HepG2 (cell line): ENCODE data around the gene FGF14. TPM values are rescaled to one million over a fixed set of nuclear protein-coding genes. Genes with fewer than 3 reads are reported as not detected.

Source experiments
- ATAC-seq: fragments of 200-7000 bp; cut with Tn5 transposase; 3 replicates; pipeline ENCODE4 v1.9.1; 2020; ENCODE audit warnings: mild to moderate bottlenecking, moderate library complexity
- BruUV-seq: library from RNA; stranded (reverse); fragments of 400-500 nt; replicated peaks from 2 replicates; lab custom pipeline; 2021; lab: Mats Ljungman, UMichigan
- CTCF ChIA-PET: fragments of 300-600 bp; formaldehyde crosslinking; extraction: SDS; loops from one replicate; lab custom pipeline; 2021; ENCODE audit warnings: low total read pairs, inconsistent platforms, low intra/inter-chr PET ratio; lab: Yijun Ruan, JAX
- POLR2A ChIA-PET: fragments of 350-600 bp; sonication (Branson Sonifier 250); formaldehyde crosslinking; loops from one replicate; lab custom pipeline; 2020; ENCODE audit warnings: antibody characterized with exemption, inconsistent platforms; lab: Yijun Ruan, JAX
- DNase-seq: peaks from one replicate; pipeline ENCODE4 v3.0.0-alpha.2; 2015; ENCODE audit warnings: low spot score
- FAIRE-seq: peaks from 3 replicates; lab custom pipeline; 2011; peaks lifted over from hg19 to GRCh38; lab: Jason Lieb, UNC
- H2AFZ ChIP-seq: one replicate; pipeline ENCODE4 v1.6.1; 2011; ENCODE audit warnings: low read length, inconsistent platforms
- H3K27ac ChIP-seq: fragments of 300-600 bp; 3 replicates; pipeline ENCODE4 v1.8.0; 2011; ENCODE audit warnings: mixed run types, mild to moderate bottlenecking, mixed read lengths, low read length, inconsistent platforms; ENCODE audit not compliant: insufficient read depth; ENCODE audit errors: extremely low read length
- H3K27me3 ChIP-seq, 2 experiments: fragments of 200-600 bp in 1 of 2; 2 replicates in 1 of 2; 3 replicates in 1 of 2; pipeline versions ENCODE4 v1.6.0 to v1.8.0; 2011; ENCODE audit warnings: low read length in 2 of 2, mild to moderate bottlenecking in 2 of 2, moderate library complexity in 2 of 2, inconsistent platforms in 1 of 2; ENCODE audit not compliant: insufficient read depth in 2 of 2, control insufficient read depth in 1 of 2
- H3K36me3 ChIP-seq, 2 experiments: fragments of 200-600 bp in 1 of 2; replicated peaks in 1 of 2; 2 replicates in 1 of 2; 3 replicates in 1 of 2; pipeline versions ENCODE4 v1.5.1 to v1.8.0; 2011; ENCODE audit warnings: low read length in 2 of 2, inconsistent platforms in 1 of 2; ENCODE audit not compliant: insufficient read depth in 2 of 2, control insufficient read depth in 1 of 2
- H3K4me1 ChIP-seq: 2 replicates; pipeline ENCODE4 v1.5.1; 2012; ENCODE audit warnings: low read length, inconsistent platforms; ENCODE audit not compliant: insufficient read depth
- H3K4me2 ChIP-seq: 2 replicates; pipeline ENCODE4 v1.6.0; 2011; ENCODE audit warnings: low read depth, low read length, inconsistent platforms
- H3K4me3 ChIP-seq, 3 experiments: fragments of 200-600 bp in 1 of 3; sonication (generic), shearing (Covaris generic) in 1 of 3; replicated peaks in 1 of 3; 2 replicates each; pipeline ENCODE4 v1.5.1; 2011 to 2016; ENCODE audit warnings: low read length in 3 of 3, inconsistent platforms in 2 of 3, low read depth in 2 of 3, mild to moderate bottlenecking in 2 of 3, control low read depth in 1 of 3, mixed read lengths in 1 of 3; ENCODE audit not compliant: insufficient read depth in 1 of 3
- H3K79me2 ChIP-seq: one replicate; pipeline ENCODE4 v1.6.1; 2011; ENCODE audit warnings: low read length, inconsistent platforms; ENCODE audit not compliant: insufficient read depth
- H3K9ac ChIP-seq: 2 replicates; pipeline ENCODE4 v1.6.0; 2011; ENCODE audit warnings: mild to moderate bottlenecking, low read depth, low read length, inconsistent platforms; ENCODE audit not compliant: insufficient read depth
- H3K9me3 ChIP-seq: 2 replicates; pipeline ENCODE4 v1.5.1; 2012; ENCODE audit warnings: mild to moderate bottlenecking, low read length
- H4K20me1 ChIP-seq: 2 replicates; pipeline ENCODE4 v1.6.0; 2011; ENCODE audit warnings: inconsistent platforms, mild to moderate bottlenecking, low read length, moderate library complexity; ENCODE audit not compliant: insufficient read depth
- CTCF ChIP-seq: sonication (generic); formaldehyde crosslinking; IDR thresholded peaks from 2 replicates; pipeline ENCODE4 v1.5.0; 2020; ENCODE audit warnings: mild to moderate bottlenecking, missing genetic modification reagents, moderate library complexity
- DNMT3B ChIP-seq: conservative IDR thresholded peaks from 2 replicates; pipeline ENCODE4 v1.6.1; 2016; ENCODE audit warnings: missing biosample characterization, control low read depth
- ELF4 ChIP-seq: sonication (generic); formaldehyde crosslinking; IDR thresholded peaks from 2 replicates; pipeline ENCODE4 v1.5.0; 2020; ENCODE audit warnings: missing genetic modification reagents, mild to moderate bottlenecking, moderate library complexity, borderline replicate concordance
- HBP1 ChIP-seq: IDR thresholded peaks from 2 replicates; pipeline ENCODE4 v1.6.1; 2016; ENCODE audit warnings: low read depth, control low read depth
- MAFK ChIP-seq, 2 experiments: IDR thresholded peaks in 1 of 2; conservative IDR thresholded peaks in 1 of 2; 2 replicates each; pipeline ENCODE4 v1.6.1; 2011; ENCODE audit warnings: improper control_type of control experiment in 2 of 2, low read length in 2 of 2
- NFIB ChIP-seq: sonication (generic); formaldehyde crosslinking; IDR thresholded peaks from 2 replicates; pipeline ENCODE4 v1.9.0; 2021; ENCODE audit warnings: missing genetic modification reagents, mild to moderate bottlenecking, borderline replicate concordance
- TBX3 ChIP-seq: fragments of 450-650 bp; IDR thresholded peaks from 2 replicates; pipeline ENCODE4 v1.6.1; 2017; ENCODE audit warnings: antibody characterized with exemption, mild to moderate bottlenecking, inconsistent platforms, borderline replicate concordance
- THAP11 ChIP-seq: IDR thresholded peaks from 2 replicates; pipeline ENCODE4 v1.6.1; 2016; ENCODE audit warnings: missing biosample characterization, missing genetic modification reagents
- ZBTB25 ChIP-seq: IDR thresholded peaks from 2 replicates; pipeline ENCODE4 v1.6.1; 2018; ENCODE audit warnings: missing genetic modification reagents
- ZBTB43 ChIP-seq: sonication (generic); formaldehyde crosslinking; conservative IDR thresholded peaks from 2 replicates; pipeline ENCODE4 v1.4.0; 2020; ENCODE audit warnings: missing genetic modification reagents
- ZNF564 ChIP-seq: sonication (generic); formaldehyde crosslinking; IDR thresholded peaks from 2 replicates; pipeline ENCODE4 v1.8.1; 2023; ENCODE audit warnings: mild to moderate bottlenecking, missing genetic modification reagents
- ZSCAN31 ChIP-seq: sonication (generic); formaldehyde crosslinking; IDR thresholded peaks from 2 replicates; pipeline ENCODE4 v1.5.0; 2020; ENCODE audit warnings: low read depth, mild to moderate bottlenecking, missing genetic modification reagents
- WGBS: methylation state at CpG from one replicate; pipeline ENCODE4 v1.1.6; 2017; ENCODE audit warnings: low lambda C conversion rate; 5-methylcytosine and 5-hydroxymethylcytosine counted together
- in situ Hi-C: cut with HindIII; loops from 2 replicates; pipeline ENCODE4 v1.10.0; 2017; ENCODE audit warnings: low pct_unique_long_range_greater_than_20kb; ENCODE audit not compliant: extremely low pct_ligation_motif_present
- intact Hi-C: fragments of 100-400 bp; cut with micrococcal nuclease; formaldehyde crosslinking; loops from one replicate; pipeline ENCODE4 v1.10.0; 2022; ENCODE audit not compliant: unreplicated experiment
- polyA plus RNA-seq, 8 experiments: library from polyadenylated mRNA; depleted of rRNA in 3 of 8; stranded (reverse) in 7 of 8; unstranded in 1 of 8; fragments of >200 nt; fragmentation: Illumina TruSeq in 4 of 8; extraction: Trizol in 4 of 8; gene quantifications; 2 replicates each; pipeline versions ENCODE4 v1.2.1 to v1.2.3, GENCODE V29; 2011 to 2016; ENCODE audit warnings: low read depth in 4 of 8, missing spikeins in 1 of 8, mixed read lengths in 1 of 8; ENCODE audit not compliant: insufficient read depth in 1 of 8
- total RNA-seq, 5 experiments: library from RNA; depleted of rRNA; stranded (reverse); fragments of >200 nt; fragmentation: Illumina TruSeq; extraction: Trizol; gene quantifications; 2 replicates each; pipeline ENCODE4 v1.2.3, GENCODE V29; 2016; ENCODE audit warnings: low read depth in 1 of 5
- TF ChIP-seq, protein P1 (sequence below): sonication (generic); formaldehyde crosslinking; IDR thresholded peaks from 2 replicates; pipeline ENCODE4 v1.8.0; 2022; ENCODE audit warnings: mild to moderate bottlenecking, missing genetic modification reagents; ENCODE audit not compliant: insufficient replicate concordance
- TF ChIP-seq, protein P2 (sequence below): sonication (generic); formaldehyde crosslinking; IDR thresholded peaks from 2 replicates; pipeline ENCODE4 v1.8.0; 2022; ENCODE audit warnings: missing genetic modification reagents, mild to moderate bottlenecking, moderate library complexity, borderline replicate concordance

The FGF14 gene
- total and polyA plus RNA-seq, 2 of the 13 experiments (the other 11 are each of a cell fraction or from before 2014, with no cell fraction given) = not detected

GRCh38 chr13:102103469-102103868 is 298.4 kb downstream of the FGF14 start:
- H3K9ac ChIP-seq = no peak overlapping the region
- no peak for FAIRE-seq
- ATAC-seq = no peak
- no peaks in the 10 kb centered on the region for H3K9me3 ChIP-seq
- no peaks in the 10 kb centered on the region for H3K36me3 ChIP-seq
- no peak overlapping the region for H3K4me3 ChIP-seq
- no peak overlapping the region for H2AFZ ChIP-seq
- no peaks in the 10 kb centered on the region for H3K4me1 ChIP-seq
- intact Hi-C loops = no loop called here
- DNase-seq = no peak
- H3K27me3 ChIP-seq = no peaks in the 10 kb centered on the region
- POLR2A ChIA-PET = no interaction called here
- 12% methylated on average over 3 of the region's 3 CpGs for WGBS
- no peaks in the 10 kb centered on the region for H3K79me2 ChIP-seq
- in situ Hi-C loops = no loop called here
- H4K20me1 ChIP-seq = no peaks in the 10 kb centered on the region
- H3K4me2 ChIP-seq = no peak overlapping the region
- CTCF ChIA-PET = no interaction called here
- no peak for TF ChIP-seq CTCF (CRISPR knock-in tag)
- TF ChIP-seq, protein P1, sequence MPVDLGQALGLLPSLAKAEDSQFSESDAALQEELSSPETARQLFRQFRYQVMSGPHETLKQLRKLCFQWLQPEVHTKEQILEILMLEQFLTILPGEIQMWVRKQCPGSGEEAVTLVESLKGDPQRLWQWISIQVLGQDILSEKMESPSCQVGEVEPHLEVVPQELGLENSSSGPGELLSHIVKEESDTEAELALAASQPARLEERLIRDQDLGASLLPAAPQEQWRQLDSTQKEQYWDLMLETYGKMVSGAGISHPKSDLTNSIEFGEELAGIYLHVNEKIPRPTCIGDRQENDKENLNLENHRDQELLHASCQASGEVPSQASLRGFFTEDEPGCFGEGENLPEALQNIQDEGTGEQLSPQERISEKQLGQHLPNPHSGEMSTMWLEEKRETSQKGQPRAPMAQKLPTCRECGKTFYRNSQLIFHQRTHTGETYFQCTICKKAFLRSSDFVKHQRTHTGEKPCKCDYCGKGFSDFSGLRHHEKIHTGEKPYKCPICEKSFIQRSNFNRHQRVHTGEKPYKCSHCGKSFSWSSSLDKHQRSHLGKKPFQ (CRISPR knock-in tag) = no peak
- TF ChIP-seq ZBTB25 (CRISPR knock-in tag) = no peak
- no peak for TF ChIP-seq ZSCAN31 (CRISPR knock-in tag)
- no peak for TF ChIP-seq TBX3
- no peak for TF ChIP-seq ELF4 (CRISPR knock-in tag)
- no peak for TF ChIP-seq ZNF564
- TF ChIP-seq, protein P2, sequence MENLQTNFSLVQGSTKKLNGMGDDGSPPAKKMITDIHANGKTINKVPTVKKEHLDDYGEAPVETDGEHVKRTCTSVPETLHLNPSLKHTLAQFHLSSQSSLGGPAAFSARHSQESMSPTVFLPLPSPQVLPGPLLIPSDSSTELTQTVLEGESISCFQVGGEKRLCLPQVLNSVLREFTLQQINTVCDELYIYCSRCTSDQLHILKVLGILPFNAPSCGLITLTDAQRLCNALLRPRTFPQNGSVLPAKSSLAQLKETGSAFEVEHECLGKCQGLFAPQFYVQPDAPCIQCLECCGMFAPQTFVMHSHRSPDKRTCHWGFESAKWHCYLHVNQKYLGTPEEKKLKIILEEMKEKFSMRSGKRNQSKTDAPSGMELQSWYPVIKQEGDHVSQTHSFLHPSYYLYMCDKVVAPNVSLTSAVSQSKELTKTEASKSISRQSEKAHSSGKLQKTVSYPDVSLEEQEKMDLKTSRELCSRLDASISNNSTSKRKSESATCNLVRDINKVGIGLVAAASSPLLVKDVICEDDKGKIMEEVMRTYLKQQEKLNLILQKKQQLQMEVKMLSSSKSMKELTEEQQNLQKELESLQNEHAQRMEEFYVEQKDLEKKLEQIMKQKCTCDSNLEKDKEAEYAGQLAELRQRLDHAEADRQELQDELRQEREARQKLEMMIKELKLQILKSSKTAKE (CRISPR knock-in tag) = no peak
- TF ChIP-seq MAFK (conservative IDR thresholded peaks at IDR 0.05 in 1 of 2, IDR thresholded peaks at IDR 0.05 in 1 of 2; ENCODE audit: low read length in 2 of 2) = no peak
- TF ChIP-seq ZBTB43 (CRISPR knock-in tag) = no peak
- no peak for TF ChIP-seq THAP11 (CRISPR knock-in tag)
- TF ChIP-seq NFIB (CRISPR knock-in tag) = no peak
- no peak for TF ChIP-seq HBP1 (CRISPR knock-in tag)
- TF ChIP-seq DNMT3B (CRISPR knock-in tag) = no peak
- no peak overlapping the region for H3K27ac ChIP-seq
- no TSS peak for BruUV-seq
